HepG2 (cell line): Measurements from ENCODE around the gene TPD52L2. TPM values are rescaled to one million over a fixed set of nuclear protein-coding genes. Genes with fewer than 3 reads are reported as not detected.

Experiments
- AKAP8 ChIP-seq: sonication (generic); formaldehyde crosslinking; IDR thresholded peaks from 2 replicates; pipeline ENCODE4 v1.5.1; 2020; ENCODE audit warnings: mild to moderate bottlenecking, missing genetic modification reagents
- ATAD3A ChIP-seq: sonication (generic); formaldehyde crosslinking; IDR thresholded peaks from 2 replicates; pipeline ENCODE4 v1.4.0; 2020; ENCODE audit warnings: missing genetic modification reagents
- ATF7 ChIP-seq, 2 experiments: fragments of 450-650 bp in 1 of 2; sonication (generic) in 1 of 2; formaldehyde crosslinking in 1 of 2; IDR thresholded peaks; 2 replicates each; pipeline versions ENCODE4 v1.4.0 to v1.6.1; 2016 to 2020; ENCODE audit warnings: antibody characterized with exemption in 1 of 2, mild to moderate bottlenecking in 1 of 2, missing genetic modification reagents in 1 of 2
- CEBPB ChIP-seq: IDR thresholded peaks from 2 replicates; pipeline ENCODE4 v1.6.1; 2011; ENCODE audit warnings: low read depth, low read length, improper control_type of control experiment, borderline replicate concordance
- CENPBD1 ChIP-seq: sonication (generic); formaldehyde crosslinking; IDR thresholded peaks from 2 replicates; pipeline ENCODE4 v1.8.0; 2022; ENCODE audit warnings: missing genetic modification reagents, low read depth, mild to moderate bottlenecking, borderline replicate concordance
- FOXO1 ChIP-seq: sonication (generic); formaldehyde crosslinking; IDR thresholded peaks from 2 replicates; pipeline ENCODE4 v1.4.0; 2020; ENCODE audit warnings: missing genetic modification reagents
- FUBP1 ChIP-seq: sonication (generic); formaldehyde crosslinking; IDR thresholded peaks from 2 replicates; pipeline ENCODE4 v1.5.1; 2020; ENCODE audit warnings: missing genetic modification reagents, mild to moderate bottlenecking, borderline replicate concordance
- HNF1A ChIP-seq, 2 experiments: sonication (generic) in 1 of 2; formaldehyde crosslinking in 1 of 2; IDR thresholded peaks; 2 replicates each; pipeline versions ENCODE4 v1.4.0 to v1.6.1; 2016 to 2020; ENCODE audit warnings: borderline replicate concordance in 1 of 2, low read depth in 1 of 2, mild to moderate bottlenecking in 1 of 2, missing genetic modification reagents in 1 of 2
- HNF4A ChIP-seq: sonication (generic); formaldehyde crosslinking; IDR thresholded peaks from 2 replicates; pipeline ENCODE4 v1.4.0; 2020; ENCODE audit warnings: missing genetic modification reagents
- JARID2 ChIP-seq: sonication (generic); formaldehyde crosslinking; IDR thresholded peaks from 2 replicates; pipeline ENCODE4 v1.8.1; 2023; ENCODE audit warnings: missing genetic modification reagents, inconsistent platforms; ENCODE audit not compliant: insufficient replicate concordance
- JUNB ChIP-seq: sonication (generic); formaldehyde crosslinking; IDR thresholded peaks from 2 replicates; pipeline ENCODE4 v1.8.0; 2022; ENCODE audit warnings: missing genetic modification reagents, mild to moderate bottlenecking, borderline replicate concordance
- KDM4B ChIP-seq: sonication (generic); formaldehyde crosslinking; IDR thresholded peaks from 2 replicates; pipeline ENCODE4 v1.4.0; 2020; ENCODE audit warnings: missing genetic modification reagents
- KLF13 ChIP-seq: sonication (generic); formaldehyde crosslinking; IDR thresholded peaks from 2 replicates; pipeline ENCODE4 v1.4.0; 2020; ENCODE audit warnings: mild to moderate bottlenecking, missing genetic modification reagents
- KMT2B ChIP-seq: IDR thresholded peaks from 2 replicates; pipeline ENCODE4 v1.6.1; 2016; ENCODE audit warnings: missing genetic modification reagents, missing compliant biosample characterization
- NCOR1 ChIP-seq: fragments of 200-600 bp; sonication (generic); IDR thresholded peaks from 2 replicates; pipeline ENCODE4 v1.7.0; 2017; ENCODE audit warnings: antibody characterized with exemption, low read length, borderline replicate concordance
- NFATC3 ChIP-seq: sonication (generic); formaldehyde crosslinking; IDR thresholded peaks from 2 replicates; pipeline ENCODE4 v1.5.1; 2020; ENCODE audit warnings: mild to moderate bottlenecking, missing genetic modification reagents
- SALL2 ChIP-seq: sonication (generic); formaldehyde crosslinking; IDR thresholded peaks from 2 replicates; pipeline ENCODE4 v1.8.1; 2023; ENCODE audit warnings: mild to moderate bottlenecking, missing genetic modification reagents, inconsistent platforms
- ZNF10 ChIP-seq: sonication (generic); formaldehyde crosslinking; IDR thresholded peaks from 2 replicates; pipeline ENCODE4 v1.4.0; 2020; ENCODE audit warnings: mild to moderate bottlenecking, low read depth, missing genetic modification reagents, borderline replicate concordance
- ZNF101 ChIP-seq: sonication (generic); formaldehyde crosslinking; IDR thresholded peaks from 2 replicates; pipeline ENCODE4 v1.4.0; 2020; ENCODE audit warnings: mild to moderate bottlenecking, low read depth, missing genetic modification reagents, borderline replicate concordance
- ZNF232 ChIP-seq: sonication (generic); formaldehyde crosslinking; IDR thresholded peaks from 2 replicates; pipeline ENCODE4 v1.4.0; 2020; ENCODE audit warnings: missing genetic modification reagents, borderline replicate concordance
- ZNF44 ChIP-seq: sonication (generic); formaldehyde crosslinking; IDR thresholded peaks from 2 replicates; pipeline ENCODE4 v1.5.1; 2020; ENCODE audit warnings: mild to moderate bottlenecking, missing genetic modification reagents
- ZNF557 ChIP-seq: sonication (generic); formaldehyde crosslinking; IDR thresholded peaks from 2 replicates; pipeline ENCODE4 v1.4.0; 2020; ENCODE audit warnings: missing genetic modification reagents
- ZNF563 ChIP-seq: sonication (generic); formaldehyde crosslinking; IDR thresholded peaks from 2 replicates; pipeline ENCODE4 v1.8.0; 2022; ENCODE audit warnings: mild to moderate bottlenecking, moderate library complexity, missing genetic modification reagents
- polyA plus RNA-seq, 8 experiments: library from polyadenylated mRNA; depleted of rRNA in 3 of 8; stranded (reverse) in 7 of 8; unstranded in 1 of 8; fragments of >200 nt; fragmentation: Illumina TruSeq in 4 of 8; extraction: Trizol in 4 of 8; gene quantifications; 2 replicates each; pipeline versions ENCODE4 v1.2.1 to v1.2.3, GENCODE V29; 2011 to 2016; ENCODE audit warnings: low read depth in 4 of 8, missing spikeins in 1 of 8, mixed read lengths in 1 of 8; ENCODE audit not compliant: insufficient read depth in 1 of 8
- total RNA-seq, 5 experiments: library from RNA; depleted of rRNA; stranded (reverse); fragments of >200 nt; fragmentation: Illumina TruSeq; extraction: Trizol; gene quantifications; 2 replicates each; pipeline ENCODE4 v1.2.3, GENCODE V29; 2016; ENCODE audit warnings: low read depth in 1 of 5

The TPD52L2 gene
- total and polyA plus RNA-seq, 2 of the 13 experiments (the other 11 are each of a cell fraction or from before 2014, with no cell fraction given), result 156 to 184 TPM

GRCh38 chr20:63863021-63863797 lies 1.9 kb upstream of the TPD52L2 start (continued):
- no peak for TF ChIP-seq ATF7 (IDR thresholded peaks at IDR 0.05)
- 0 out of 2 replicates have a peak, but pooled peaks have one; percentile 15 for TF ChIP-seq ATF7 (CRISPR knock-in tag; IDR thresholded peaks at IDR 0.05)
- TF ChIP-seq JUNB (CRISPR knock-in tag), result no peak
- TF ChIP-seq AKAP8 (CRISPR knock-in tag), result no peak; the same call in 1 of the 2 replicates
- no peak for TF ChIP-seq JARID2
- no peak for TF ChIP-seq CENPBD1 (CRISPR knock-in tag)
- TF ChIP-seq SALL2 (CRISPR knock-in tag), result no peak; the same call in 1 of the 2 replicates
- TF ChIP-seq FUBP1 (CRISPR knock-in tag), result no peak
- TF ChIP-seq ZNF44 (CRISPR knock-in tag), result peak; percentile 9; the same call in 1 of the 2 replicates
- no peak; the same call in 1 of the 2 replicates for TF ChIP-seq KLF13 (CRISPR knock-in tag)
- TF ChIP-seq ZNF563 (CRISPR knock-in tag), result no peak; the same call in 1 of the 2 replicates
- no peak for TF ChIP-seq ZNF557 (CRISPR knock-in tag)
- TF ChIP-seq KDM4B (CRISPR knock-in tag), result no peak
- no peak for TF ChIP-seq KMT2B
- TF ChIP-seq FOXO1, result no peak
- no peak for TF ChIP-seq ZNF101 (CRISPR knock-in tag)
- no peak for TF ChIP-seq CEBPB
- TF ChIP-seq HNF1A (IDR thresholded peaks at IDR 0.05; ENCODE audit: low read depth), result no peak
- no peak for TF ChIP-seq HNF1A (CRISPR knock-in tag; IDR thresholded peaks at IDR 0.05; ENCODE audit: borderline replicate concordance)
- peak; percentile 61; the same call in 1 of the 2 replicates for TF ChIP-seq NCOR1
- no peak for TF ChIP-seq NFATC3 (CRISPR knock-in tag)
- TF ChIP-seq ZNF232, result no peak; the same call in 1 of the 2 replicates
- peak; percentile 95 for TF ChIP-seq HNF4A (CRISPR knock-in tag)
- no peak for TF ChIP-seq ZNF10 (CRISPR knock-in tag)
- TF ChIP-seq ATAD3A (CRISPR knock-in tag), result no peak
